HepG2 (cell line): Measurements from ENCODE around the gene CERS3. TPM values are rescaled to one million over a fixed set of nuclear protein-coding genes. Genes with fewer than 3 reads are reported as not detected.

Source experiments
- ATAC-seq: fragments of 200-7000 bp; cut with Tn5 transposase; 3 replicates; pipeline ENCODE4 v1.9.1; 2020; ENCODE audit warnings: mild to moderate bottlenecking, moderate library complexity
- BruUV-seq: library from RNA; stranded (reverse); fragments of 400-500 nt; replicated peaks from 2 replicates; lab custom pipeline; 2021; lab: Mats Ljungman, UMichigan
- CTCF ChIA-PET: fragments of 300-600 bp; formaldehyde crosslinking; extraction: SDS; loops from one replicate; lab custom pipeline; 2021; ENCODE audit warnings: low total read pairs, inconsistent platforms, low intra/inter-chr PET ratio; lab: Yijun Ruan, JAX
- POLR2A ChIA-PET: fragments of 350-600 bp; sonication (Branson Sonifier 250); formaldehyde crosslinking; loops from one replicate; lab custom pipeline; 2020; ENCODE audit warnings: antibody characterized with exemption, inconsistent platforms; lab: Yijun Ruan, JAX
- DNase-seq: peaks from one replicate; pipeline ENCODE4 v3.0.0-alpha.2; 2015; ENCODE audit warnings: low spot score
- FAIRE-seq: peaks from 3 replicates; lab custom pipeline; 2011; peaks lifted over from hg19 to GRCh38; lab: Jason Lieb, UNC
- H2AFZ ChIP-seq: one replicate; pipeline ENCODE4 v1.6.1; 2011; ENCODE audit warnings: low read length, inconsistent platforms
- H3K27ac ChIP-seq: fragments of 300-600 bp; 3 replicates; pipeline ENCODE4 v1.8.0; 2011; ENCODE audit warnings: mixed run types, mild to moderate bottlenecking, mixed read lengths, low read length, inconsistent platforms; ENCODE audit not compliant: insufficient read depth; ENCODE audit errors: extremely low read length
- H3K27me3 ChIP-seq, 2 experiments: fragments of 200-600 bp in 1 of 2; 2 replicates in 1 of 2; 3 replicates in 1 of 2; pipeline versions ENCODE4 v1.6.0 to v1.8.0; 2011; ENCODE audit warnings: low read length in 2 of 2, mild to moderate bottlenecking in 2 of 2, moderate library complexity in 2 of 2, inconsistent platforms in 1 of 2; ENCODE audit not compliant: insufficient read depth in 2 of 2, control insufficient read depth in 1 of 2
- H3K36me3 ChIP-seq, 2 experiments: fragments of 200-600 bp in 1 of 2; replicated peaks in 1 of 2; 2 replicates in 1 of 2; 3 replicates in 1 of 2; pipeline versions ENCODE4 v1.5.1 to v1.8.0; 2011; ENCODE audit warnings: low read length in 2 of 2, inconsistent platforms in 1 of 2; ENCODE audit not compliant: insufficient read depth in 2 of 2, control insufficient read depth in 1 of 2
- H3K4me1 ChIP-seq: 2 replicates; pipeline ENCODE4 v1.5.1; 2012; ENCODE audit warnings: low read length, inconsistent platforms; ENCODE audit not compliant: insufficient read depth
- H3K4me2 ChIP-seq: 2 replicates; pipeline ENCODE4 v1.6.0; 2011; ENCODE audit warnings: low read depth, low read length, inconsistent platforms
- H3K4me3 ChIP-seq, 3 experiments: fragments of 200-600 bp in 1 of 3; sonication (generic), shearing (Covaris generic) in 1 of 3; replicated peaks in 1 of 3; 2 replicates each; pipeline ENCODE4 v1.5.1; 2011 to 2016; ENCODE audit warnings: low read length in 3 of 3, inconsistent platforms in 2 of 3, low read depth in 2 of 3, mild to moderate bottlenecking in 2 of 3, control low read depth in 1 of 3, mixed read lengths in 1 of 3; ENCODE audit not compliant: insufficient read depth in 1 of 3
- H3K79me2 ChIP-seq: one replicate; pipeline ENCODE4 v1.6.1; 2011; ENCODE audit warnings: low read length, inconsistent platforms; ENCODE audit not compliant: insufficient read depth
- H3K9ac ChIP-seq: 2 replicates; pipeline ENCODE4 v1.6.0; 2011; ENCODE audit warnings: mild to moderate bottlenecking, low read depth, low read length, inconsistent platforms; ENCODE audit not compliant: insufficient read depth
- H3K9me3 ChIP-seq: 2 replicates; pipeline ENCODE4 v1.5.1; 2012; ENCODE audit warnings: mild to moderate bottlenecking, low read length
- H4K20me1 ChIP-seq: 2 replicates; pipeline ENCODE4 v1.6.0; 2011; ENCODE audit warnings: inconsistent platforms, mild to moderate bottlenecking, low read length, moderate library complexity; ENCODE audit not compliant: insufficient read depth
- FOXK1 ChIP-seq: sonication (generic); formaldehyde crosslinking; IDR thresholded peaks from 2 replicates; pipeline ENCODE4 v1.4.0; 2020; ENCODE audit warnings: low read depth, missing genetic modification reagents, borderline replicate concordance
- HNF4G ChIP-seq, 2 experiments: sonication (generic) in 1 of 2; formaldehyde crosslinking in 1 of 2; IDR thresholded peaks; 2 replicates each; pipeline versions ENCODE4 v1.4.0 to v1.6.1; 2011 to 2020; ENCODE audit warnings: borderline replicate concordance in 2 of 2, low read depth in 2 of 2, mild to moderate bottlenecking in 2 of 2, low read length in 1 of 2, missing genetic modification reagents in 1 of 2, moderate library complexity in 1 of 2
- HOXA9 ChIP-seq: sonication (generic); formaldehyde crosslinking; IDR thresholded peaks from 2 replicates; pipeline ENCODE4 v1.8.1; 2022; ENCODE audit warnings: missing genetic modification reagents, mild to moderate bottlenecking, moderate library complexity, borderline replicate concordance
- MAFF ChIP-seq: IDR thresholded peaks from 2 replicates; pipeline ENCODE4 v1.6.1; 2011; ENCODE audit warnings: low read depth, low read length, improper control_type of control experiment
- MTF1 ChIP-seq: sonication (generic); formaldehyde crosslinking; IDR thresholded peaks from 2 replicates; pipeline ENCODE4 v1.5.0; 2020; ENCODE audit warnings: missing genetic modification reagents
- NPAS2 ChIP-seq: sonication (generic); formaldehyde crosslinking; IDR thresholded peaks from 2 replicates; pipeline ENCODE4 v1.8.0; 2022; ENCODE audit warnings: mild to moderate bottlenecking, missing genetic modification reagents, borderline replicate concordance
- RNF2 ChIP-seq: fragments of 450-650 bp; conservative IDR thresholded peaks from 2 replicates; pipeline ENCODE4 v1.6.1; 2016; ENCODE audit warnings: low read depth
- ZKSCAN5 ChIP-seq: sonication (generic); formaldehyde crosslinking; IDR thresholded peaks from 2 replicates; pipeline ENCODE4 v1.5.1; 2020; ENCODE audit warnings: mild to moderate bottlenecking, missing genetic modification reagents
- ZNF256 ChIP-seq: sonication (generic); formaldehyde crosslinking; conservative IDR thresholded peaks from 2 replicates; pipeline ENCODE4 v1.4.0; 2020; ENCODE audit warnings: missing genetic modification reagents
- ZNF546 ChIP-seq: sonication (generic); formaldehyde crosslinking; conservative IDR thresholded peaks from 2 replicates; pipeline ENCODE4 v1.8.1; 2023; ENCODE audit warnings: mild to moderate bottlenecking, missing genetic modification reagents
- WGBS: methylation state at CpG from one replicate; pipeline ENCODE4 v1.1.6; 2017; ENCODE audit warnings: low lambda C conversion rate; 5-methylcytosine and 5-hydroxymethylcytosine counted together
- in situ Hi-C: cut with HindIII; loops from 2 replicates; pipeline ENCODE4 v1.10.0; 2017; ENCODE audit warnings: low pct_unique_long_range_greater_than_20kb; ENCODE audit not compliant: extremely low pct_ligation_motif_present
- intact Hi-C: fragments of 100-400 bp; cut with micrococcal nuclease; formaldehyde crosslinking; loops from one replicate; pipeline ENCODE4 v1.10.0; 2022; ENCODE audit not compliant: unreplicated experiment
- polyA plus RNA-seq, 8 experiments: library from polyadenylated mRNA; depleted of rRNA in 3 of 8; stranded (reverse) in 7 of 8; unstranded in 1 of 8; fragments of >200 nt; fragmentation: Illumina TruSeq in 4 of 8; extraction: Trizol in 4 of 8; gene quantifications; 2 replicates each; pipeline versions ENCODE4 v1.2.1 to v1.2.3, GENCODE V29; 2011 to 2016; ENCODE audit warnings: low read depth in 4 of 8, missing spikeins in 1 of 8, mixed read lengths in 1 of 8; ENCODE audit not compliant: insufficient read depth in 1 of 8
- total RNA-seq, 5 experiments: library from RNA; depleted of rRNA; stranded (reverse); fragments of >200 nt; fragmentation: Illumina TruSeq; extraction: Trizol; gene quantifications; 2 replicates each; pipeline ENCODE4 v1.2.3, GENCODE V29; 2016; ENCODE audit warnings: low read depth in 1 of 5
- TF ChIP-seq, protein P1 (sequence below): sonication (generic); formaldehyde crosslinking; IDR thresholded peaks from 2 replicates; pipeline ENCODE4 v1.4.0; 2020; ENCODE audit warnings: missing genetic modification reagents
- TF ChIP-seq, protein P2 (sequence below): fragments of 450-650 bp; IDR thresholded peaks from 2 replicates; pipeline ENCODE4 v1.6.1; 2016
- TF ChIP-seq, protein P3 (sequence below): sonication (generic); formaldehyde crosslinking; IDR thresholded peaks from 2 replicates; pipeline ENCODE4 v1.4.0; 2020; ENCODE audit warnings: missing genetic modification reagents, low read depth, mild to moderate bottlenecking, borderline replicate concordance

CERS3 gene
- total and polyA plus RNA-seq, 2 of the 13 experiments (the other 11 are each of a cell fraction or from before 2014, with no cell fraction given) = not detected

DNA sequence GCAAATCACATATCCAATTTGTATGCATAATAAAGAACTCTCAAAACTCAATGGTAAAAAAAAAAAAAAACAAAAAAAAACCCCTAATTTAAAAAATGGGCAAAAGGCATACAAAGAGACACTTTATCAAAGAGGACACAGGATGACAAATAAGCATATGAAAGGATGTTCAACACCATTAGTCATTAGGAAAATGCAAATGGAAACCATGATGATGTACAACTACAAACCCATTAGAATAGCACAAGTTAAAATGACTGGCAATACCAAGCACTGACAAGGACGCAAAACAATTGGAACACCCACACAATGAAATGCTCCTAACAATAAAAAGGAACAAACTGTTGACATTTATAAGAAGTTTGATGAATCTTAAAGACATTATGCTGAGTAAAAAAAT lies 123.6 kb downstream of the CERS3 start:
- Histone ChIP-seq H3K79me2 (no peaks in the 10 kb centered on the region), H3K27me3 (peaks cover 0 to 7% of the 10 kb centered on the region in 2 experiments; a peak in 3 of 5 replicates), H4K20me1 (no peaks in the 10 kb centered on the region), H3K27ac (no peak overlapping the region), H3K36me3 (no peaks in the 10 kb centered on the region), H2AFZ (no peak overlapping the region), H3K4me3 (no peak overlapping the region), H3K9ac (no peak overlapping the region), H3K9me3 (no peaks in the 10 kb centered on the region), H3K4me2 (no peak overlapping the region), H3K4me1 (no peaks in the 10 kb centered on the region)
- BruUV-seq = no TSS peak
- DNase-seq (no peak), FAIRE-seq (no peak), ATAC-seq (no peak)
- TF ChIP-seq, protein P1, sequence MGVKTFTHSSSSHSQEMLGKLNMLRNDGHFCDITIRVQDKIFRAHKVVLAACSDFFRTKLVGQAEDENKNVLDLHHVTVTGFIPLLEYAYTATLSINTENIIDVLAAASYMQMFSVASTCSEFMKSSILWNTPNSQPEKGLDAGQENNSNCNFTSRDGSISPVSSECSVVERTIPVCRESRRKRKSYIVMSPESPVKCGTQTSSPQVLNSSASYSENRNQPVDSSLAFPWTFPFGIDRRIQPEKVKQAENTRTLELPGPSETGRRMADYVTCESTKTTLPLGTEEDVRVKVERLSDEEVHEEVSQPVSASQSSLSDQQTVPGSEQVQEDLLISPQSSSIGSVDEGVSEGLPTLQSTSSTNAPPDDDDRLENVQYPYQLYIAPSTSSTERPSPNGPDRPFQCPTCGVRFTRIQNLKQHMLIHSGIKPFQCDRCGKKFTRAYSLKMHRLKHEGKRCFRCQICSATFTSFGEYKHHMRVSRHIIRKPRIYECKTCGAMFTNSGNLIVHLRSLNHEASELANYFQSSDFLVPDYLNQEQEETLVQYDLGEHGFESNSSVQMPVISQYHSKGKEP = no peak
- TF ChIP-seq HOXA9 (CRISPR knock-in tag) (no peak), ZNF546 (CRISPR knock-in tag) (no peak), RNF2 (no peak), MTF1 (CRISPR knock-in tag) (no peak), MAFF (no peak), ZNF256 (CRISPR knock-in tag) (no peak), FOXK1 (CRISPR knock-in tag) (no peak), HNF4G (IDR thresholded peaks at IDR 0.05; ENCODE audit: borderline replicate concordance, low read depth, low read length) (no peak), HNF4G (CRISPR knock-in tag; IDR thresholded peaks at IDR 0.05; ENCODE audit: borderline replicate concordance, low read depth) (no peak), ZKSCAN5 (CRISPR knock-in tag) (no peak), NPAS2 (CRISPR knock-in tag) (no peak)
- TF ChIP-seq, protein P2, sequence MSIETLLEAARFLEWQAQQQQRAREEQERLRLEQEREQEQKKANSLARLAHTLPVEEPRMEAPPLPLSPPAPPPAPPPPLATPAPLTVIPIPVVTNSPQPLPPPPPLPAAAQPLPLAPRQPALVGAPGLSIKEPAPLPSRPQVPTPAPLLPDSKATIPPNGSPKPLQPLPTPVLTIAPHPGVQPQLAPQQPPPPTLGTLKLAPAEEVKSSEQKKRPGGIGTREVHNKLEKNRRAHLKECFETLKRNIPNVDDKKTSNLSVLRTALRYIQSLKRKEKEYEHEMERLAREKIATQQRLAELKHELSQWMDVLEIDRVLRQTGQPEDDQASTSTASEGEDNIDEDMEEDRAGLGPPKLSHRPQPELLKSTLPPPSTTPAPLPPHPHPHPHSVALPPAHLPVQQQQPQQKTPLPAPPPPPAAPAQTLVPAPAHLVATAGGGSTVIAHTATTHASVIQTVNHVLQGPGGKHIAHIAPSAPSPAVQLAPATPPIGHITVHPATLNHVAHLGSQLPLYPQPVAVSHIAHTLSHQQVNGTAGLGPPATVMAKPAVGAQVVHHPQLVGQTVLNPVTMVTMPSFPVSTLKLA = no peak
- TF ChIP-seq, protein P3, sequence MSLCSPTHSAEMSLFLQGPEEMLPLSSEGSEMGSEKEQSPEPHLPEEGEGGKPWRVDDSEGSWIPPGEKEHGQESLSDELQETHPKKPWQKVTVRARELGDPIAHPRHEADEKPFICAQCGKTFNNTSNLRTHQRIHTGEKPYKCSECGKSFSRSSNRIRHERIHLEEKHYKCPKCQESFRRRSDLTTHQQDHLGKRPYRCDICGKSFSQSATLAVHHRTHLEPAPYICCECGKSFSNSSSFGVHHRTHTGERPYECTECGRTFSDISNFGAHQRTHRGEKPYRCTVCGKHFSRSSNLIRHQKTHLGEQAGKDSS (CRISPR knock-in tag) = no peak
- CTCF ChIA-PET = no interaction called here
- intact Hi-C loops = no loop called here
- 54% methylated on average over 1 of the region's 1 CpG for WGBS
- in situ Hi-C loops = no loop called here
- POLR2A ChIA-PET = no interaction called here
